GM18517 (cell line): ENCODE measurements around the gene CDH24.
A peak's percentile ranks its signal among the peaks of the same experiment; 100 is the strongest.

ENCODE experiments used
- ATAC-seq: cut with Tn5 transposase; IDR thresholded peaks from one replicate; pipeline ENCODE4 v1.9.1; 2021; ENCODE audit warnings: mild to moderate bottlenecking, moderate library complexity; ENCODE audit not compliant: unreplicated experiment

CDH24 gene

DNA sequence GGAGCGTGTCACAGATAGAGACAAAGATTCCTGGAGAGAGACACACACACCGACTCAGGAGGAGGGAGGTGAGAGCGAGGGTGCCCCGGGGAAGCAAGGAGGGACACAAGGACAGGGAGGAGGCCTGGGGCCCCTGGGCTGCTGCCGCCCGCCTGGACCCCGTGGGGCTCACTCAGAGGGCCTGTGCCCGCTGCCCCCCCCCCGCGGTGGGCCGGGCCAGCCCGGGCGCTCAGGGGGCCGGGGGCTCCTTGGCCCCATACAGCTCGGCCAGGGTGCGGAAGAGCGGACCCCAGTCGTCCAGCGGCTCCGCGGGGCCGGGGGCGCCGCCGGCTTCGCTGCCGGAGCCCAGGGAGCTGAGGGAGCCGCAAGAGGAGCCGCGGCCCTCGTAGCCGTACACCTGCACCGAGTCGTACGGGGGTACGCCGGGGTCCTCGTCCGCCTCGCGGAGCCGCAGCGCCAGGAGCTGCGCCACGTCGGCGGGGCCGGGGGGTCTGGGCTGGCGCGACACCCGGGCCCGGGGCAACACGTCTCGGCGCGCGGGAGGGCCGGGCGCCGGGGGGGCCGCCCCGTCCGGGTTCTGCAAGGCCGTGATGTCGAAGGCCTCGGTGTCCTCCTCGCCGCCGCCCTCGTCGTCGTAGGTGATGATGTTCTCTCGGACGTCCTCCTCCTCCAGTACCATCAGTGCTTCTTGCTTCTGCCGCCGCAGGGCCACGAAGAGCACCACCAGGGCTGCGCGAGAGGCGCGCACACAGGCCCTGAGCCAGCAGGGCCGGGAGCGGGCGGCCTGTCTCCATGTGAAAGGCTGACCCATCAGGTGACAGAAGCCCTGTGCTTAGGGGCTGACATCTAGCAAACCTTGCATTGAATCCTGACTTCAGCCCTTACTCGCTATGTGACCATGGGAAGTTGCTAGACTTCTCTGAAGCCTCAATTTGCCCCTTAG is 9.3 kb downstream of the CDH24 start:
- ATAC-seq = no peak

DNA sequence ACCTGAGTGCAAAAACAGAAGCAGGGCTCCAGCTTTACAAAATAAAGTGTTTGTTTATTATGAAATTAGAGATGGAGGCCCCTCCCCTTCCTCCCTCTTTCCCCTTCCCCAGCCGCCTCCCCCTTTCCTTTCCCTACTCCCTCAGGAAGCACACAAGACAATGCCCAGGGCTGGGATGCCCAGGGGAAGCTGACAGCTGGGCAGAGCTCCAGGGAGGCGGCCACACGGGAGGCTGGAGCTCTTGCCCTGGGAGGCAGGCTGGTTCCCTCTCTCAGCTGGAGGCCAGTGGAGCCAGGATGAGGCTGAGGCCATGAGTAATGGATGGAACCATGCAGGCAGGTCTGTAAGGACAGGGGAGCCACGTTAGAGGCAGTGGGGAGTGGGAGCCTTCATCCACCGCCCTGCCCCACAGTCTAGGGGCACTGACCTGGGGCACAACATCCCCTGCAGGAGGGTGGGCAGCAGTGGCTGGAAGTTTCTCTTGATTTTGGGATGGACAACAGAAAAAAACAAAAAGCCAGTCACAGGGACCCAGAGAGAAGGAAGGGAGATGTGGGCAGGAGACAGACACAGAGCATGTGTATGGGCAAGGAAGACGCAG is 10.2 kb downstream of the CDH24 start:
- no peak for ATAC-seq

DNA sequence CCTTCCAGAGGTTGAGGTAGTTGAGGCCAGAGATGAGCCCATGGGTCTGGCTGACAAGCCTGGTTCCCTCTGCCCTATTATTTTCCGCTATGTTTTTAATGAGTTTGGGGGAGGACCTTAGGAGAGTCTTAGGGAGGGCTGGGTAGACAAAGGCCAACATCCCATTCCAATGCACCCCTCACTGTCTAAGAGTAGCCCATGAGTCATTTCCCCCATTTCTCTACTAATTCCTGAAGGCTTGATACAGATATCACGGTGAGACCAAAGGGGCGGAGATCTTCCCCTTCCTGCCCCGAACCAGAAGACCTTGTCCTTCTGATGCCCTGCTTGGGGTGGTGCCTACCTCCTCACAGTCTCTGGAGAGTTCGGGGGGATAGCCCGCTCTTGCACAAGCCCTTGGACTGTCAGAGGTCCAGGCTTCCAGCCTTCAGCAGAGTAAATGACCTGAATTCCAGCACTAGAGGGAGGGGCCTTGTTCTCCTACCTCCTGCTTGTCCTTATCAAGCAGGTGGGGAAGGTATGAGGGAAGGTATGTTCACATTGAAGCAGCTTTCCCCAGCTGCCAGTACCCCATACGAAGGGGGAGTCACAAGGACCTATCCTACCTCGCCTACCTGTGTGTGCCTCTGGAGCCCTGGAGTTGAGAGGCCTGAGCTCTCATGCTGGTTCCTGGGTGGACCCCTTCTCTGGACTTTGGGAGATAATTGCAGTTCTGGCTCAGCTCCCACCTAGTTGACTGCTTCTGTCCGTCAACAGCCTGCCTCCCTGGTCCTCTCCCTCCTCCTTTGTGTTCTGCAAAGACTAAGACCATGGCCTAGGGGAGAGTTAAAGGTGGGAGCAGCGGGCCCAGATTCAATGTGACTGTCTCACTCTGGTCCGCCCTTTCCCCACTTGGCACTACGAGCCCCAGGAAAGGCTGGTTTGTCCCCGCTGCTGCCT is 11.6 kb downstream of the CDH24 start:
- ATAC-seq = no peak

DNA sequence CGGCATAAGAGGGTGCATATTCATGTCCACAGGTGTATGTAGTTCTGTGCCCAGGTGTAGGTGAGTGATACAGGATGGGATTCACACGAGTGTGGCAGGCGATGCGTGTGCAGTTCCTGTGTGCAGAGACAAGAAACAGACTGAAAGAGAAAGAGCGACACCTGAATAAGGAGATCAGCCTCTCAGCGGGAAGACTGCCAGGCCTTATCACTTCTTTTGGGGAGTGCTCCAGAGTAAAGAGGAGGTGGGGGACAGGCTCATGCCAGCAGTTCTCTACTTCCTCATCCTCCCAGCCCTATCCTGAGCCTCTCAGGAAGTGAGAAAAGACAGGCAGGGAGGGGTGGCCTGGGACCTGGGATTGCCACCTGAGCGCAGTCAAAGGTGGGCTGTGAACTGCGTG is 12.5 kb downstream of the CDH24 start:
- no peak for ATAC-seq

DNA sequence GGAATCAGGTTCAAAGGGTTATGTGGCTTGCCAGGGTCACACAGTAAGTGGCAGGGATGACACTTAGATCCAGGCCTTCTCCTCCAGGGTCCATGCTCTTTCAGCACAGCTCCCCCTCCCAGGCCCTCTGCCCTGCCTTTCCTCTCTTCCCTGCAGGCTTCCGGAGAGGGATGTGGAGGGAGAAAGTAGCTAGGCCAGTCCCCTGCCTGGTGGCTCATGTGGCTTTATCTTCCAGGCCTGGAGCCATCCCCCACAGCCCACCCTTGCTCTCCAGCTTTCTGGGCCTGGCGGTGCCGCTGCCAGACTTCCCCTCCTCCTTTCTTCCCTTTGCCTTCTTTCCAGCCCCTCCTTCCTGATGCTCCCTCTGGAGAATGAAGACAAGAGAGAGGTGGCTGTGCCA is 13.6 kb downstream of the CDH24 start:
- ATAC-seq = no peak

DNA sequence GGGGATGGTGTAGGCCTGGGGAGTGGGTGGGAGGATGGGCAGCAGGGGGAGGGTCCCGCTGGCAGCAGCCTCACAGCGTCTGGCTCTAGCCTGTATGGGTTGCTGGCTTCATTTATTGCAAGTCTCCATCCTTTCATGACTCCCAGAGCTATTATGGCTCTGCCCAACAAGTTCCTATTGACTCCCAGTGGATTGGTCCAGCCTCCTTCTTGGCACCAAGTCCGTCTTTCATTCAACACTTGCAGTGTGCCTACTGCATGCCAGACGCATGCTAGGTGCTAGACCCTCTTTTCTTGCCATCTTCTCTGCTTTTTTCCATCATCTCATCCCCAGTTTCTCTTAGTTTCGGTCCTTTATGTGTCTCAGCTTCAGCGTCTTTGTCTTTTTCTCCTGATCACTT is 14.2 kb downstream of the CDH24 start:
- no peak for ATAC-seq

DNA sequence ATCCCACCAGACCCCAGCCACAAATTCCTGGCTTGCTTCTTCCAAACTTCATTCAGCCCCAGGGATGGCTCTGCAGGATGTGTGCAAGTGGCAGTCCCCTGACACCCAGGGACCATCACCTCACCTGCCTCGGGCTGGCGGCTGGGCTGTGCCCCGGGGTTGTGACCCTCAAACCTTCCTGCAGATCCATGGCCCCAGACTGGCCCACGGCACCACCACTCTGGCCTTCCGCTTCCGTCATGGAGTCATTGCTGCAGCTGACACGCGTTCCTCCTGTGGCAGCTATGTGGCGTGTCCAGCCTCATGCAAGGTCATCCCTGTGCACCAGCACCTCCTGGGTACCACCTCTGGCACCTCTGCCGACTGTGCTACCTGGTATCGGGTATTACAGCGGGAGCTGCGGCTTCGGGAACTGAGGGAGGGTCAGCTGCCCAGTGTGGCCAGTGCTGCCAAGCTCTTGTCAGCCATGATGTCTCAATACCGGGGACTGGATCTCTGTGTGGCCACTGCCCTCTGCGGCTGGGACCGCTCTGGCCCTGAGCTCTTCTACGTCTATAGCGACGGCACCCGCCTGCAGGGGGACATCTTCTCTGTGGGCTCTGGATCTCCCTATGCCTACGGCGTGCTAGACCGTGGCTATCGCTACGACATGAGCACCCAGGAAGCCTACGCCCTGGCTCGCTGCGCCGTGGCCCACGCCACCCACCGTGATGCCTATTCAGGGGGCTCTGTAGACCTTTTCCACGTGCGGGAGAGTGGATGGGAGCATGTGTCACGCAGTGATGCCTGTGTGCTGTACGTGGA is 15.0 kb downstream of the CDH24 start, which contains the start of gene PSMB11:
Gene PSMB11, plus strand, starts transcription at position 51 of the 804 bp plus-strand sequence. Its CDS starts 14 bp downstream, at position 65.
- no peak for ATAC-seq

DNA sequence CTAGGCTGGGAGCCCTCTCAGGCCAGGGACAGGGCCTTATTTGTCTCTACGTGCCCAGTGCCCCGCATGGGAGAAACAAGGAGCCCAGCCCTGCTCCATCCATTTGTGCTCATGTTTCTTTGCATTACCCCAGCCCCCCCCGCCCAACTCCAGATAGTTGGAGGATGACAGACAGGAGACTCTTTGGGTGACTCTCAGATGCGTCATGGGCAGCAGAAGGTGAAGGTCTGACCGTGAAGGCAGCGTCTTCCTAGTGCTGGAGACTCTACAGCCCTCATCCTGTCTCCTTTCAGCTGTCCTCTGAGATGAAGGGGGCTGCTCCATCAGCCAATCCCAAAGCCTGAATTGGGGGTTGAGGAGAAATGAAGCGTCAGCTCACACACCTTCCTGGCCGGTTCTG is 15.6 kb downstream of the CDH24 start:
- no peak for ATAC-seq

DNA sequence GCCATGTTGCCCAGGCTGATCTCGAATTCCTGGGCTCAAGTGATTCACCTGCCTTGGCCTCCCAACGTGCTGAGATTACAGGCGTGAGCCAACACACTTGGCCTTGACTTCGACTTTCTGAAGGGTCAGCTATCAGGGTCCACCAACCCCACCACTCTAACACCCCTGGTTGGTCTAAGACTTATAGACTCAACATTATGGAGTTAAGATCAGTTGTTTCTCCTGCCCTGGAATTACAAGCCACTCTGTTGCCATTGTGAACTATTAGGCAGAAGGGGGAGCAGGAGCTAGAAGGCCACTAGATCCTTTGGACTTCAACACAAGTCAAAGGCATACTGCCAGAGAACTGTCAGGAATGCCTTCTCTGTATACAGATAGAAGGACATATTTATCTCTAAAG is 17.2 kb downstream of the CDH24 start:
- ATAC-seq = no peak

DNA sequence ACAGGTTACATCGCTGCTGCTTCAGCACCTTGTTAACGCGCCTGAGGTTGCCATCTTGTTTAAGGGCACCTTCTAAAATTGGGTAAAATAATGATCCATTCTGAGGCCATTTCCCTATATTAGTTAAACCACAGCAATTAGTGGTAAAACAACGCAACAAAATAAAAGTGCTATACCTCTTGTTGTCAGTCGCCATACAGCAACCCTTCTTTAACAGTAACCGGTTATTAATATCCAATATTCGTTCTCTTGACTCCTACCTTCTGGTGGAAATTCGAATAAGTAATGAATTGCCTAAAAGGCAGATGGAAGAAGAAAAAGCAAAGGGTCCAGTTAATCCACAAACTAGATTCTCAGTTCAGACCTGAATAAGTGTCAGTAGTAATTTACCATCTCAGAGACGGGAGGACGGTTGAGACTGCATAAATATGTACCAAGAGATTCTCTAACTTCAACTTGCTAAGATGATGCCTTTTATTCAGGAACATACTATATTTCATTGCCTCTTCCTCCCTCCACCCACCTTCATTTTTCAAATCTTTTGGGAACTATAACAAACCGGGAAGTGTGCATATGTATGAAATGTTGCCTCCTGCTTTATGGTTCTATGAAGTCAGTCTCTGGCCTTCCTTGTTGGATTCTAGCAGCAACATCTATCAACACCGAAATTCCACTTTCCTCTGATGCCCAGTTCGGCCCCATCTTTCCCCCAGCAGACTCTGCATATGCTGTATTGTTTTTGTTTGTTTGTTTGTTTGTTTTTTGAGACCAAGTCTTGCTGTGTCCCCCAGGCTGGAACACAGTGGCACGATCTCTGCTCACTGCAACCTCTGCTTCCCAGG is 21.8 kb downstream of the CDH24 start:
- no peak for ATAC-seq

DNA sequence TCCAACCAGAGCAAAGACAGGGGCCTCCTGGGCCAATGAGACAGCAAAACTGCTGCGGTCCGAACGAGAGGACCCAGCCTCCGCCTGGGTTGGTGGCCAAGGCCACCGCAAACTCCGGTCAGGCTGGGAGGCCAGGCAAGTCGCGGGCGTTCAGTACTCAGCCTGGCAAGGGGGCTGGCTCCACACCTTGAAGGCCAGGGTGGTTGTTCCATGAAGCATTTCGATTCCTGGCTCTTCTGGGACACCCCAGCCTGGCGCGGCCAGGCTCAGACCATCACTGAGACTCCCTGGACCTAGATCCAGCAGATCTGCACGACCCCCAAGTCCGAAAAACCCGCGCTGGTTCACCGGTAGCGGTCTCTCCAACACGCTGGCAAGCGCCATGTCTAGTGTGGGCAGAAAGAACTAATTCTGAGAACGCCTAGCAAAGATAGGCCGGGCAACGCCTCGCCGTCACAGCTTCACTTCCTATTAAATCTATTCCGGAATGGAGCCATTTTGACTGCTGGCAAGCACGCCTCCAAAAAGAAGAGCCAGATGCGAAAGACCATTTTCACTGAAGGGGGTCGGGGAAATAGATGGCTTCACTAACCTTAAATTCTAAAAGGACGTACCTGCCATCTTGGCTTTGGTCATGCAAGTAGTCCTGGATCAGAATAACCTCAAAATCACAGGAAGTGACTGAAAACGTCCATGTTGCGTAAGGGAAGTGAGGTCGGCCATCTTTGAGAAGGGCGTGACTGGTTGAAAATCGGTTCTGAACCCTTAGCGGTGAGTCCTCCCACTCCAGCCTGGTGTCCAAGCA is 22.6 kb downstream of the CDH24 start, which contains the start of gene PSMB5:
Gene PSMB5, minus strand, starts transcription at position 403 of the 805 bp plus-strand sequence. Its CDS starts 19 bp downstream, at position 384.
- peak; percentile 93 for ATAC-seq

DNA sequence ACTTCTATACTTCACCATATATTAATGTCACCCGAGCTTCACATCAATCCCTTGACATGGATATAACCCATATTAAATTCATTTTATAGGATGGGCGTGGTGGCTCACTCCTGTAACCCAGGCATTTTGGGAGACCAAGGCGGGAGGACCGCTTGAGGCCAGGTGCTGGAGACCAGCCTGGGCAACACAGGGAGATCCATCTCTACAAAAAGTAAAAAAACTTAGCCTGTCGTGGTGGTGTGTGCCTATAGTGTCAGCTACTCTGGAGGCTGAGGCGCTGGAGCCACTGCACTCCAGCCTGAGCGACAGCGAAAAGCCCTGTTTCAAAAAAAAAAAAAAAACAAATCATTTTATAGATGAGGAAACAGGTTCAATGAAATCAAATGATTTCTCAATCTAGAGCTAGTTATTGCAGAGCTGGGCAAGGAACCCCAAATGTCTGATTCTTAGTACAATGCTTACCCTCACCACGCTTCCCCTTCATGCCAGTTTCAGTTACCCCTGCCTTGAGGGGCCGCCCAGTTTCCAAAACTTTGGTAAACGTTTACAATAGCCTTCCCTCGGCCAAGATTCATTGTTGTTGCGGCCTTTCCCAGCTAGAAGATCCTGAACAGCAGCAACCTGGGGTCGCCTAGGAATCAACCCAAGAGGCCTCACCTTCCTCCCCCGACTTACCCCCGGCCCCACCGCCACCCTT is 23.4 kb downstream of the CDH24 start:
- no peak for ATAC-seq

DNA sequence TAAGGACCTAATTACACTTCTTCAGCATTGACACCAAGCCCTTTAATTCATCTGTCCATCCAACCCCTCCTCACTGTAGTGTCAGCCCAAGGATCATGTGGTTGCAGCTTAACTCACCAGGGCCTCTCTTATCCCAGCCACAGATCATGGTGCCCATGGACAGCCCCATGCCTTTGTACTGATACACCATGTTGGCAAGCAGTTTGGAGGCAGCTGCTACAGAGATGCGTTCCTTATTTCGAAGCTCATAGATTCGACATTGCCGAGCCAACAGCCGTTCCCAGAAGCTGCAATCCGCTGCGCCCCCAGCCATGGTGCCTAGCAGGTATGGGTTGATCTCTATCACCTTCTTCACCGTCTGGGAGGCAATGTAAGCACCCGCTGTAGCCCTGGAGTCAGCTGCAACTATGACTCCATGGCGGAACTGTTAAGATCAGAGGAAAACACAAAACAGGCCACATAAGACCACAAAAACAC is 24.0 kb downstream of the CDH24 start:
- no peak for ATAC-seq

DNA sequence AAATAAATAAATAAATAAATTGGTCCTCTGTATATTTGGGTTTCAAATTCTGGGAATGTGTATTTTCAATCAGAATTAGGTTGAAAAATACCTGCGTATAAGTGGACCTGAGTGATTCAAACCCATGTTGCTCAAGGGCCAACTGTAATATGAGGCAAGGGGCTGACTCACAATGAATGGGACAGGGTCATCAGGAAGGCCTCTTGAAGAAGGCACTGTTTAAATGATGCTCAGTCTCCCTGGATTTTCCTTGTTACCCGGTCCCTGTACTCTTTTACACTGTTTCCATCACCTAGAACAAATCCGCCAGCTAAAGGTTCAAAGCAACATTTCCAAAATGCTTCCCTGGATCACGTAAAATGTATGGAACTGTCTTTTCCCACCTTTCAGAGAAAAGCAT is 26.4 kb downstream of the CDH24 start:
- no peak for ATAC-seq

DNA sequence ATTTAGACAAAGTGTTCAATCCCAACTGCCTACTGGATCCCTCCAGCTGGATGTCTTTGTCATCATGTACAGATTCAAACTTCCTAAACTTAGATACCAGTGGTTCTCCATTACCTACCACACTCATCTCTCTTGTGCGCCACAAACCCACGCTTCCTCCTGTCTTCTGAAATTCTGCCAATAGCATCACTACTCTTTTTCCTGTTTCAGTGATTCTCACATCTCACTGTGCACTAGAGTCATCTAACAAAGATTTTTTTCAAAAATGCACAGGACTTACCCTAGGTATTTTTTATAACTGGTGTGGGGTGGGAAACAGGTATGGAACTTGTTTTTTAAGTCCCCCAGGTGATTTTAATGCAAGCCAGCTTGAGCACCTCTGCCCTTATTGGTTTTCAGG is 28.5 kb downstream of the CDH24 start:
- ATAC-seq = no peak

DNA sequence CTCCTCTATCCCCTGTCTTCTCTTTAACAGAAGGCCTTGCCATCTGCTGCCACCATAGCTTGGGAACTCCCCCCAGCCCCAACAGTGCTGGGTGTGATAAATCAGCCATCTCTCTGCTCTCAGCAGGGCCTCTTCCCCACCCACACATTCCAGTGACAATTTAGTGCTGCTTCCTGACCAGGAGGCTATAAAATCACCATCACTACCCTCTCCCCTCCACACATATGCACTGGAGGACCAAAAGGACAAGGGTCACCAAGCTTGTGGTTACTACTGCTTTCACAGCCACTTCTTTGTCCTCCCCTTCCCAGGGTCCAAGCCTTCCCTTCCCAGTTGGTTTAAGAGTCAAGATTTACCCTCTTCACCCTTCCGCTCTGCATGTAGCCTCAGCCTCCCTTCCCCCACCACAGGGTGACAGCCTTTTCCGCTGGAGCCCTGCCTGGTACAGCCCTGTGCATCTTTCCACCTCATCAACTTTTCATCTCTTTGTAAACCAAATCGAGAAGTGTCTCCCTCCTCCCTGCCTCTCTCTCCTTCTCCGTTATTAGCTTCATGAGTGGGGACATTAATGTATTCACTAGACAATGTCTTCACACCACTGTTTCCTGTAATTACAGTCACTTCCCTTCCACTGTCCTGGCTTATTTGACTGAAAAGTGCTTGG is 32.0 kb downstream of the CDH24 start:
- no peak for ATAC-seq

DNA sequence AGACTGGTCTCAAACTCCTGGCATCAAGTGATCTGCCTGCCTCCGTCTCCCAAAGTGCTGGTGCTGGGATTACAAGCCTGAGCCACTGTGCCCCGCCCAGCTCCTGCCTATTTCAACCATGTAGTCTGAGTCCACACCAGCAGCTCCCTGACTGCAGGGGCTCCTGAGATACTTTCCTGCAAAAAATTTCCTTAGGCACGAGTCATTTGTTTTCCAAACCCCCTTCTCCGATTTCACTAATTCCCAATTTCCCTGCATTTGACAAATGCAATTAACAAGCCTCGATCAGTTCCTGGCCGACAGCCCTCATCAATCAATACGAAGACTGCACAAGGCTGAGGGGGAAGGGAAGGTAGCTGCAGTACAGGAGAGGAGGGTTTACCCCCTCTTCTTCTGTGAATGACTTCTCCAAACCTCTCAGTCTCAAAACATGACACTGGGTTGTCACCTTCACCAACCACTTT is 32.7 kb downstream of the CDH24 start:
- no peak for ATAC-seq
